Bone marrow (tissue), 2 donors: ENCODE data around the gene FOXP1.
"Not testable (repeated sequence)": the region's sequence is repeated elsewhere in the genome, so short reads cannot be mapped to it uniquely, and the experiment has no call there.

Source experiments
- DNase-seq, 2 donors: peaks; one replicate each; lab custom pipeline; 2025; lab: John Stamatoyannopoulos, UW

FOXP1 gene

GRCh38 chr3:71451060-71451459 is 132.5 kb downstream of the FOXP1 start:
- DNase-seq = no peak

- no peak for DNase-seq
Observed at GRCh38 chr3:71450162-71450561, 133.4 kb downstream of the FOXP1 start.

DNA sequence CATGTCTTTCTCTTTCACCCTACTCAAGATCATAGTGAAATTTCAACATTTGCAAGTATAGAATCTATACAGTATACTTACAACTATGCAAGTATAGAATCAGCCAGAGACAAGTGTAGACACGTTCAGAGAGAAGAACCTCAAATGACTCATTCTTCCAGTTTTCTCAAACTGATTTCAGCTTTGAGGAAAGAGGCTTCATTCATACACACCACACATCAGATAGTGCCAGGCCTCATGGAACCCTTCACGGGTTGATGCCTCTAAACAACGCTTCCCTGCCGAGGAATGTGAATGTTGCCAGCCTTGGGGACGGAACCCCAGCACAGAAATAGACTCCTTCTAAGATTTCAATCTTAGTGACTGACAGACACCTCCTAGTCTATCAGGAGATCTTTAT is 135.7 kb downstream of the FOXP1 start:
- peak in 1 of 2 donors; percentile 36 for DNase-seq

GRCh38 chr3:71447197-71447596 is 136.3 kb downstream of the FOXP1 start:
- DNase-seq = no peak

GRCh38 chr3:71446734-71447133 is 136.8 kb downstream of the FOXP1 start:
- DNase-seq = no peak

GRCh38 chr3:71446260-71446659 is 137.3 kb downstream of the FOXP1 start:
- DNase-seq = no peak

DNA sequence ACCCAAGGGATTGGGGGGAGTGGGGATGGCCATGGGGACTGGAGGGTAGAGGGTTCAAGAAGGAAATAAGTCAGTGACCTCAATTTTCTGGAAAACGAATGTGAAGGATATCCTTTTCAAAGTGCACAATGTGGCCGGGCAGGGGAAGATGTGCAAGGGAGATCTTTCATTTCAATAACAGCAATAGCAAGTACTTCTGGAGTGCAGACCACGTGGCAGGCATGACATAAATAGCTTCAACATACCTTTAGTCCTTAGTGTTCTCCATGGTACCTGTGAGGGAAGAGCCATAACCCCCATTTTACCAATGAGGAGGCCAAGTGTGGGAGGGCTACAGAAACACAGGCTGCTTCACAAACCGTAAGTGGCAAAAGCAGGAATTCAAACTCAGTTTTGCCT is 138.7 kb downstream of the FOXP1 start:
- DNase-seq = no peak

- DNase-seq = peak; percentile 63 to 99
Observed at GRCh38 chr3:71444028-71444860, 139.3 kb downstream of the FOXP1 start.

GRCh38 chr3:71443332-71443731 is 140.2 kb downstream of the FOXP1 start:
- no peak for DNase-seq

GRCh38 chr3:71442652-71443042 is 140.9 kb downstream of the FOXP1 start:
- no peak for DNase-seq

- no peak for DNase-seq
Observed at GRCh38 chr3:71441925-71442651, 141.4 kb downstream of the FOXP1 start.

GRCh38 chr3:71441217-71441924 is 142.2 kb downstream of the FOXP1 start:
- no peak for DNase-seq

DNA sequence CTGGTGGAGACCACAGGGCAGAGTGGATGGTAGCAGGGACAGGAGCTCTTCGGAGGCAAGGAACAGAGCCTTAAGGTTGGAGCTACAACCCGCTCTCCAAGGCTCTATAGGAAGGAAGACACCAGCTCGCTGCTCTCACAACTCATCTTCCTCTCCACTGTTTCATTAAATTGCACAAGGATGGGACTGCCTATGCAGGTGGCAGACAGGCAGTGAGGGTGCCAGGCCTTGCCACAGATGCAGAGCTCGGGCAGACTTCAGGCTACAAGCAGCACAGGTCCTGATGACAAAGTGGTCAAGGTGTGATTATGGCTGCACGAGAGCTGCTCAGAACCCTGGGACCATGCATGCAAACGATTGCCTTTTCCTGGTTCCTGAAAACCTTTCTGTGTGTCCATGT is 144.6 kb downstream of the FOXP1 start:
- no peak for DNase-seq

DNA sequence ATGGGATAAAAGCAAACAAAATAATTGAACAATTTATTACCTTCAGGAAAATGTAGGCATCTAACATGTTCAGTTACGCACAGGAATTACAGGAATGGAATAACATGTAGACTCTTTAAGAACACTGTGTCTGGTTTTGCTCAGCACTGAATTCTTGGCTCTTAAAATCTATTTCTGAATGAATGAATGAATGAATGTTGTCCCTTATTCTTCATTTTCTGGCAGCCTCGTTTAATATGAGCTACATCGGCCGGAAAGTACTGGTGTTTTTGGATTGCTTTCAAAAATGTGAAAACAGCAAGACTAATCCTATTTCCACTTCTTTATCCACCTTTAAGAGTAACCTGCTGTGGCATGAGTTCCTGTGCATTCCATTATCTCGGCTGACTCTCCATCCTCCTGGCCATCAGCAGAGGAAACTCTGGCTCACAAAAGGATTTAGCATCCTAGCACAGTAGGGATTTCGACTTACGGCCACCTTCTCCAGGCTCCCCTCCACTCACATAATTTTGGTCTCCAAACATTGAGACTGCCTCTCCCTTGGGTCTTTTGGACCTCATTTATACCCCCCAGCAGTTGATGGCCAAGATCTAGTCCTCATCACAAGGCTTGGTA is 145.3 kb downstream of the FOXP1 start:
- DNase-seq = no peak

DNA sequence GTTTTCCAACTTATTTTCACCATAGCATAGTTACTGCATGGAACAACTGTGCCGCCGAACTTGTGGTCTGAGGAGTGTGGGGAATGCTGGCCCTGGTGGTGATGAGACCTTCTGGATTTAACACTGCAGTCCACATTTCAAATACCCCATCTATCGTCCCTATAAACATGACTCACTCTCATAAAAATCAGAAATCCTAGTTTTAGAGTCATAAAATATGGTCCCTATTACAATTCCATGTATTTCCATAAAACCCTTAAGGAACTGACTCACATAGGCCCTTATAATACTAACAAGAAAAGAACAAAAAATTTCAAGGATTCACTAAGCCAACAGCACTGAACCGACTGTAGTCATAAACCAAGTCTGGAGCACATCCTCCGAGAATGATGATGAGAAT is 147.2 kb downstream of the FOXP1 start:
- DNase-seq = no peak

GRCh38 chr3:71435836-71436235 is 147.7 kb downstream of the FOXP1 start:
- DNase-seq = not testable (repeated sequence)

DNA sequence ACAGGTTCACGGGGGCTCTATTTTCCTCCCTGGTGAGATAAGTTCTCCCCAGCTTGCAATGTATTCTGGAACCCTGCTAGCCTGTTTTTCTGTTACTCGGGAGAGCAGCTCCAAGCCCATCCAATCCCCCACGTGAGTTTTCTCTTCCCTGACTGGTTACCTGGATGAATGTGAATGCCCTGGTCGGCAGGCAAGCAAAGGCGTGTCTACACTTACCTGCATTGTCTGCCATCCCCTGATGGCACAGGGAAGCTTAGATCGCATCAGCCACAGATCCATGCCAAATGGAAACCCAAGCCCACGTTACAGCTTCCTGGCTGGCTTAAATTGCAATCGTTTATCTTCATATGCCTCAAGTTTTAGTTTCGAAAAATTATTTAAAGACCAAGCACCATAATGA is 149.9 kb downstream of the FOXP1 start:
- no peak for DNase-seq

GRCh38 chr3:71432044-71432975 is 151.2 kb downstream of the FOXP1 start:
- DNase-seq = peak in 1 of 2 donors; percentile 28

GRCh38 chr3:71430941-71431552 is 152.5 kb downstream of the FOXP1 start:
- no peak for DNase-seq

- DNase-seq = no peak
Observed at GRCh38 chr3:71429597-71429988, 153.9 kb downstream of the FOXP1 start.
